Measurements from ENCODE around the gene PIEZO2.

- TF ChIP-seq CTCF (conservative IDR thresholded peaks at IDR 0.05; ENCODE audit: low read depth, low read length) (no peak), EZH2 (IDR thresholded peaks at IDR 0.05; ENCODE audit: borderline replicate concordance, low read depth, low read length, poor library complexity, severe bottlenecking) (no peak)
Observed at GRCh38 chr18:10726198-10727068, 422.9 kb downstream of the PIEZO2 start.
